Erythroblast (primary cell): Measurements from ENCODE around the gene SAP30BP.

ENCODE experiments used
- GATA1 ChIP-seq: IDR thresholded peaks from 2 replicates; pipeline ENCODE4 v1.6.1; 2011; ENCODE audit warnings: low read depth, mild to moderate bottlenecking, control low read depth, low read length, moderate library complexity
- POLR2A ChIP-seq: IDR thresholded peaks from 2 replicates; pipeline ENCODE4 v1.6.1; 2011; ENCODE audit warnings: mild to moderate bottlenecking, low read length

DNA sequence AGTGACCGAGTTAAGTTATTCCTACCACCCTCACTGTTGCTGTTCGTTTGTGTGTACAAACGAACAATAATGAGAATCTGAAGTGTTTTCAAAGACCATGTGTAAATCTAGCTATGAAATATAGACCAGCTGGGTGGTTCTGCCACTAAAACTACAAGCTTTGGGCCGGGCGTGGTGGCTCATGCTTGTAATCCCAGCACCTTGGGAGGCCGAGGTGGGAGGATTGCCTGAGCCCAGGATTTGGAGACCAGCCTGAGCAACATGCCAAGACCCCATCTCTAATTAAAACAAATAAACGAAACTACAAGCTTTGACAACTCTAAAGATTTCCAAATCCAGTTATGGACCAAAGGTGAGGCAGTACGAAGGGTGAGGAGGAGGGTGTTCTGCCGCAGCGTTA, 1.2 kb upstream of the SAP30BP start:
- TF ChIP-seq POLR2A (no peak), GATA1 (no peak)
